ENCODE results near the gene PLD3. TPM values are rescaled to one million over a fixed set of nuclear protein-coding genes. Genes with fewer than 3 reads are reported as not detected.
"Not testable (repeated sequence)": the region's sequence is repeated elsewhere in the genome, so short reads cannot be mapped to it uniquely, and the experiment has no call there.

Gene PLD3
- total RNA-seq, 4 donors from 2014 or later, result 61.9 to 210 (median 162) TPM

GRCh38 chr19:40322951-40323615 is 25.4 kb upstream of the PLD3 start:
- Histone ChIP-seq H3K9me3 (no peaks in the 10 kb centered on the region), H3K36me3 (peaks cover 0 to 77% (median 0%) of the 10 kb centered on the region in 3 donors), H3K27me3 (no peaks in the 10 kb centered on the region), H3K4me1 (no peaks in the 10 kb centered on the region), H3K27ac (no peak overlapping the region), H3K4me3 (no peak overlapping the region)
- no peak for DNase-seq
- TF ChIP-seq CTCF (IDR thresholded peaks at IDR 0.05) (no peak), POLR2A (IDR thresholded peaks at IDR 0.05) (no peak)

- no peaks in the 10 kb centered on the region for H3K27me3 ChIP-seq
- H3K4me1 ChIP-seq, result no peaks in the 10 kb centered on the region
- DNase-seq, result no peak
- no peak overlapping the region for H3K27ac ChIP-seq
- peaks cover 0 to 81% (median 0%) of the 10 kb centered on the region in 3 donors for H3K36me3 ChIP-seq
- TF ChIP-seq POLR2A (IDR thresholded peaks at IDR 0.05) (no peak), CTCF (IDR thresholded peaks at IDR 0.05) (no peak)
- H3K4me3 ChIP-seq, result no peak overlapping the region
- no peaks in the 10 kb centered on the region for H3K9me3 ChIP-seq
These were observed 24.8 kb upstream of the PLD3 start for GRCh38 chr19:40323705-40324104.

GRCh38 chr19:40326201-40326600 is 22.3 kb upstream of the PLD3 start:
- H3K27ac ChIP-seq, result no peak overlapping the region
- H3K4me3 ChIP-seq, result no peak overlapping the region
- no peaks in the 10 kb centered on the region for H3K4me1 ChIP-seq
- no peaks in the 10 kb centered on the region for H3K27me3 ChIP-seq
- peaks cover 0 to 83% (median 0%) of the 10 kb centered on the region in 3 donors for H3K36me3 ChIP-seq
- TF ChIP-seq CTCF (IDR thresholded peaks at IDR 0.05), result no peak
- no peak for DNase-seq
- no peaks in the 10 kb centered on the region for H3K9me3 ChIP-seq

GRCh38 chr19:40331052-40331451 is 17.4 kb upstream of the PLD3 start:
- Histone ChIP-seq H3K27me3 (no peaks in the 10 kb centered on the region), H3K9me3 (no peaks in the 10 kb centered on the region), H3K4me3 (no peak overlapping the region), H3K36me3 (peaks cover 0 to 72% (median 0%) of the 10 kb centered on the region in 3 donors), H3K27ac (no peak overlapping the region), H3K4me1 (no peaks in the 10 kb centered on the region)
- TF ChIP-seq CTCF (IDR thresholded peaks at IDR 0.05), result no peak
- no peak for TF ChIP-seq POLR2A (IDR thresholded peaks at IDR 0.05)
- no peak for DNase-seq

- H3K27ac ChIP-seq, result no peak overlapping the region
- H3K36me3 ChIP-seq, result peaks cover 0 to 59% (median 0%) of the 10 kb centered on the region in 3 donors
- H3K4me3 ChIP-seq, result no peak overlapping the region
- no peak for TF ChIP-seq CTCF (IDR thresholded peaks at IDR 0.05)
- no peaks in the 10 kb centered on the region for H3K4me1 ChIP-seq
- H3K9me3 ChIP-seq, result no peaks in the 10 kb centered on the region
- DNase-seq, result no peak
- H3K27me3 ChIP-seq, result no peaks in the 10 kb centered on the region
These were observed 15.8 kb upstream of the PLD3 start for GRCh38 chr19:40332669-40333068.

GRCh38 chr19:40333083-40333482 is 15.4 kb upstream of the PLD3 start:
- H3K4me1 ChIP-seq, H3K27ac ChIP-seq, H3K9me3 ChIP-seq, H3K27me3 ChIP-seq, DNase-seq, H3K4me3 ChIP-seq: not testable (repeated sequence)
- H3K36me3 ChIP-seq, result peaks cover 0 to 55% (median 0%) of the 10 kb centered on the region in 3 donors
